Psoas muscle (tissue), 8 donors: ENCODE data around the gene SQSTM1. TPM values are rescaled to one million over a fixed set of nuclear protein-coding genes. Genes with fewer than 3 reads are reported as not detected.

ENCODE experiments used
- ATAC-seq, 4 donors: fragments of 200-7000 bp; cut with Tn5 transposase; one replicate each; pipeline ENCODE4 v1.9.1; 2020; ENCODE audit warnings: moderate library complexity in 3 of 4, mild to moderate bottlenecking in 2 of 4
- DNase-seq, 2 donors: peaks; one replicate each; pipeline ENCODE4 v3.0.0-alpha.2; 2020
- H3K27ac ChIP-seq: fragments of 200-600 bp; one replicate; pipeline ENCODE4 v1.8.0; 2022
- H3K27me3 ChIP-seq, 3 donors: fragments of 200-600 bp in 1 of 3; one replicate each; pipeline versions ENCODE4 v1.6.1 to v1.8.0; 2013 to 2022; ENCODE audit warnings: low read length in 2 of 3, mild to moderate bottlenecking in 2 of 3, moderate library complexity in 1 of 3; ENCODE audit not compliant: insufficient read depth in 3 of 3
- H3K36me3 ChIP-seq, 2 donors: fragments of 200-600 bp in 1 of 2; one replicate each; pipeline versions ENCODE4 v1.6.1 to v1.8.0; 2013 to 2022; ENCODE audit warnings: low read depth in 1 of 2, mild to moderate bottlenecking in 1 of 2, moderate library complexity in 1 of 2; ENCODE audit not compliant: insufficient read depth in 1 of 2
- H3K4me1 ChIP-seq: fragments of 200-600 bp; one replicate; pipeline ENCODE4 v1.8.0; 2022
- H3K4me3 ChIP-seq: fragments of 200-600 bp; one replicate; pipeline ENCODE4 v1.8.0; 2022; ENCODE audit warnings: mild to moderate bottlenecking
- H3K9me3 ChIP-seq: fragments of 200-600 bp; one replicate; pipeline ENCODE4 v1.8.0; 2022
- WGBS, 3 donors: extraction: QIAGEN DNeasy Blood & Tissue Kit; methylation state at CpG; one replicate each; pipeline versions ENCODE4 v1.1.6 to v1.1.7; 2013; 5-methylcytosine and 5-hydroxymethylcytosine counted together
- intact Hi-C, 2 donors: fragments of 100-400 bp; cut with DNase I; formaldehyde crosslinking; loops; one replicate each; pipeline versions ENCODE4 v1.11.0 to v1.14.2; 2022
- polyA plus RNA-seq, 3 donors: library from polyadenylated mRNA; stranded (reverse); fragments of 200-250 nt; gene quantifications; one replicate each; pipeline ENCODE4 v1.2.3, GENCODE V29; 2013
- total RNA-seq, 4 donors: library from RNA; stranded (reverse); fragmentation: NEBNext Ultra II Directional in 2 of 4; extraction: Animal tissue kit (Norgen Biotek cat#: 25700) in 2 of 4; gene quantifications; one replicate each; pipeline versions ENCODE4 v1.2.1 to v1.2.4, GENCODE V29; 2021 to 2023
- TF ChIP-seq, protein P1 (sequence below): fragments of 200-600 bp; IDR thresholded peaks from one replicate; pipeline ENCODE4 v1.8.0; 2022; ENCODE audit warnings: antibody characterized with exemption
- donor health status: healthy with polysubstance abuse.
- donor health status: DM: no; HTN: no; CAD: no; lungs with moderate emphysema.
- donor health status: Bipolar disorder and iron deficiency.
- donor health status: healthy.
- donor health status: DM: yes; HTN: yes; CAD: no.
- donor health status: DM: no; HTN: no; CAD: no.
- donor health status: DM: no; HTN: no; CAD: no.
- donor health status: DM: yes; HTN: yes; CAD: no.

SQSTM1 gene
- total and polyA plus RNA-seq, 7 donors, result 463 to 1,199 (median 707) TPM

DNA sequence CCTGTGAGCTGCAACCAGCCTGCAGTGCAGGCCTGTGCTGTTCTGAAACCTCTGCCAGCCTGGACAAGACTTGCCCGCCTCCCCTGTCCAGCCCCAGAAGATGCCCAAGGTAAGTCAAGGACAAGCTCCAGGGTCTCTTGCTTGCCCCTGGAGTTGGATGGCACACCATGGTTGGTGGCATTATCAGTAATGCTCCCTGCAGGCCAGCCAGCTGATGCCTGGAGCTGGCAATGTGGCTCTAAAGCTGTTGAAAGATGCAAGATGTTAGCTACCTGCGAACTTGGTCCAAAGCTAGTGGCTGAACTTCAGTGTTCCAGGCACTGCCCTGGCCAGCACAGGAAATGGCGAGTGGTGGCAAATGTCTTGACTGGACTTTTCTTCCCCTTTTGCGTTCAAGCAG, 40.9 kb upstream of the SQSTM1 start:
- WGBS, 3 donors, result 80 to 85% (median 84%) methylated on average over 4 of the region's 4 CpGs
- H3K9me3 ChIP-seq, result no peaks in the 10 kb centered on the region
- ATAC-seq (no peak), DNase-seq (no peak)
- no peaks in the 10 kb centered on the region for H3K4me1 ChIP-seq
- TF ChIP-seq, protein P1, sequence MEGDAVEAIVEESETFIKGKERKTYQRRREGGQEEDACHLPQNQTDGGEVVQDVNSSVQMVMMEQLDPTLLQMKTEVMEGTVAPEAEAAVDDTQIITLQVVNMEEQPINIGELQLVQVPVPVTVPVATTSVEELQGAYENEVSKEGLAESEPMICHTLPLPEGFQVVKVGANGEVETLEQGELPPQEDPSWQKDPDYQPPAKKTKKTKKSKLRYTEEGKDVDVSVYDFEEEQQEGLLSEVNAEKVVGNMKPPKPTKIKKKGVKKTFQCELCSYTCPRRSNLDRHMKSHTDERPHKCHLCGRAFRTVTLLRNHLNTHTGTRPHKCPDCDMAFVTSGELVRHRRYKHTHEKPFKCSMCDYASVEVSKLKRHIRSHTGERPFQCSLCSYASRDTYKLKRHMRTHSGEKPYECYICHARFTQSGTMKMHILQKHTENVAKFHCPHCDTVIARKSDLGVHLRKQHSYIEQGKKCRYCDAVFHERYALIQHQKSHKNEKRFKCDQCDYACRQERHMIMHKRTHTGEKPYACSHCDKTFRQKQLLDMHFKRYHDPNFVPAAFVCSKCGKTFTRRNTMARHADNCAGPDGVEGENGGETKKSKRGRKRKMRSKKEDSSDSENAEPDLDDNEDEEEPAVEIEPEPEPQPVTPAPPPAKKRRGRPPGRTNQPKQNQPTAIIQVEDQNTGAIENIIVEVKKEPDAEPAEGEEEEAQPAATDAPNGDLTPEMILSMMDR, result no peak
- no peak overlapping the region for H3K27ac ChIP-seq
- no peak overlapping the region for H3K4me3 ChIP-seq
- no peaks in the 10 kb centered on the region for H3K27me3 ChIP-seq
- peaks cover 4 to 54% of the 10 kb centered on the region in 2 donors for H3K36me3 ChIP-seq
- intact Hi-C loops, result no loop called here

- peaks cover 4 to 49% of the 10 kb centered on the region in 2 donors for H3K36me3 ChIP-seq
- WGBS, 3 donors, result 67 to 80% (median 75%) methylated on average over 7 of the region's 7 CpGs
These were observed 40.3 kb upstream of the SQSTM1 start for GRCh38 chr5:179780362-179780761.

DNA sequence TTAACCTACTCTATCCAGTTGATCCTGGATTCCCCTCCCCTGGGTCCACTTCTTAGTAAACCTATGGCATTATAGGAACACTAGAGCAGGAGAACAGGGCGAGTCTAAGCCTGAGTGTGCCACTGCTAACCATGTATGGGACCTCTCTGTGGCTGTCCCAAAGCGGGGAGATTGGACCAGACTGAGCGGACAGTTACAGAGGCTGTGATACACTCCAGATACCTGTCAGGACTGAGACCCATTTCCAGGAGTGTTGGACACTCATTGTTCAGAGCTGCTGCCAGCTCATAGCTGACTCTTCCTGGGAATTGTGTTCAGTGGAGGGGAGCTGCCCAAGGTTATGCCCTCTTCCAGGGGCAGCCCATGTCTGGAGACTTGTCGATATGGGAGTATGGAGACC, 38.9 kb upstream of the SQSTM1 start:
- H3K9me3 ChIP-seq, result no peaks in the 10 kb centered on the region

More at GRCh38 chr5:179780362-179780761, 40.3 kb upstream of the SQSTM1 start:
- H3K4me3 ChIP-seq, result no peak overlapping the region
- TF ChIP-seq, protein P1, result no peak
- DNase-seq (peak in 1 of 2 donors; percentile 48), ATAC-seq (peak in 1 of 4 donors; percentile 25)
- H3K4me1 ChIP-seq, result no peaks in the 10 kb centered on the region
- intact Hi-C loops, result no loop called here
- no peaks in the 10 kb centered on the region for H3K9me3 ChIP-seq
- no peaks in the 10 kb centered on the region for H3K27me3 ChIP-seq
- no peak overlapping the region for H3K27ac ChIP-seq

GRCh38 chr5:179783128-179783527, 37.6 kb upstream of the SQSTM1 start:
- no peak overlapping the region for H3K4me3 ChIP-seq
- no peaks in the 10 kb centered on the region for H3K9me3 ChIP-seq
- no peaks in the 10 kb centered on the region for H3K4me1 ChIP-seq
- intact Hi-C loops, result no loop called here
- no peak overlapping the region for H3K27ac ChIP-seq
- DNase-seq (peak in 1 of 2 donors; percentile 23), ATAC-seq (no peak)
- peaks cover 0 to 30% of the 10 kb centered on the region in 2 donors for H3K36me3 ChIP-seq
- WGBS, 3 donors, result 95 to 99% (median 95%) methylated on average over 9 of the region's 9 CpGs
- no peaks in the 10 kb centered on the region for H3K27me3 ChIP-seq
- TF ChIP-seq, protein P1, result no peak

More for the DNA sequence above, 38.9 kb upstream of the SQSTM1 start:
- 95 to 99% (median 96%) methylated on average over 4 of the region's 4 CpGs for WGBS, 3 donors
- peaks cover 0 to 39% of the 10 kb centered on the region in 2 donors for H3K36me3 ChIP-seq
- TF ChIP-seq, protein P1, result no peak
- DNase-seq, result no peak
- no peak overlapping the region for H3K27ac ChIP-seq
- no peaks in the 10 kb centered on the region for H3K27me3 ChIP-seq
- ATAC-seq, result no peak
- H3K4me1 ChIP-seq, result no peaks in the 10 kb centered on the region
- intact Hi-C loops, result no loop called here
- H3K4me3 ChIP-seq, result no peak overlapping the region

DNA sequence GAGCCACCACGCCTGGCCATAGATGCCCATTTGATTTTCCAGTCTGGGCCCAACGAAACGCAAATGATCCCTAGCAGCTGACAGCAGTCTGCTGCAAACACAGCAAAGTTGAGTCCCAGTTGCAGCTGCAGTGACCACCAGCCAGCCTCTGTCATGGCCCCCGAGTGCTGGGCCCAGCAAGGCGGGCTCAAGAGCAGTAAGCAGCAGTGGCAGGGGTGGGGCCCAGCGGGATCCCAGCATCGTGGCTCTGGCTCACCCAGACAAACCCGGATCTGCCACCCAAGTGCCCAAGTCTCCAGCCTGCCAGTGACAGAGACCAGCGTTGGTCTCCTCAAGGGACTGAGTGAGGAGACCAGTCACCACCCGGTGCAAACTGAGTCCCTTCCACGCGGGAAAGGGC, 33.8 kb upstream of the SQSTM1 start:
- 74 to 84% (median 79%) methylated on average over 12 of the region's 12 CpGs for WGBS, 3 donors
- TF ChIP-seq, protein P1, result no peak
- Histone ChIP-seq H3K4me1 (no peaks in the 10 kb centered on the region), H3K36me3 (peaks cover 0 to 4% of the 10 kb centered on the region in 2 donors), H3K9me3 (no peaks in the 10 kb centered on the region), H3K27ac (no peak overlapping the region), H3K27me3 (no peaks in the 10 kb centered on the region), H3K4me3 (no peak overlapping the region)
- intact Hi-C loops, result no loop called here
- ATAC-seq (peak in 1 of 4 donors; percentile 34), DNase-seq (no peak)
